ENCODE measurements around the gene SIM2.
A peak's percentile ranks its signal among the peaks of the same experiment; 100 is the strongest.

SIM2 gene

GRCh38 chr21:36773995-36774394, 75.1 kb downstream of the SIM2 start:
- no peak for TF ChIP-seq GATA1 (IDR thresholded peaks at IDR 0.05; ENCODE audit: low read depth, low read length)
- TF ChIP-seq POLR2A (IDR thresholded peaks at IDR 0.05; ENCODE audit: low read length): no peak

DNA sequence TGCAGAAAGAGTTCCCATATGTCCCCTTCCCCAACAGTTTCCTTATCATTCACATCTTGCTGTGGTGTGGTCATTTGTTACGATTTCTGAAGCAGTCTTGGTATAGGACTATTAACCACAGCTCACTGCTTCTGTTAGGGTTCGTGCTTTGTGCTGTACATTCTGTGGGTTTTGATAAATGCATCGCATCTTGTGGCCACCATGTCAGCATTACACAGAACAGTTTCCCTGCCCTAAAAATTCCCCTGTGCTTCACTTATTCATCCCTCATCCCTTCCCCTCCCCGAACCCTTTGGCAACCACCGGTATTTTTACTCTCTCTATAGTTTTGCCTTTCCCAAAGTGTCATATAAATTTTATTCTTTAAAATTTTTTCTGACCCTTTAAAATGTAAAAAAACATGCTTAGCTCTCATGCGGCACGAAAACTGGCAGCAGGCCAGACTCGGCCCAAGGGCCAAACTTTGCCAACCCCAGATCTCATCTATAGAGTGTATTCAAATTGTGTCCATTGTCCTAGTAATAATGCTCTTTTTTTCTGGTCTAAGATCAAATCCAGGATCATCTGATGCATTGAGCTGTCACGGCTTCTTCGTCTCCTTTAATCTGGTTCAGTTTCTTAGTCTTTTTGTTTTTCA, 78.2 kb downstream of the SIM2 start:
- TF ChIP-seq GATA1 (IDR thresholded peaks at IDR 0.05; ENCODE audit: low read depth, low read length) (no peak), POLR2A (IDR thresholded peaks at IDR 0.05; ENCODE audit: low read length) (no peak)
- DNase-seq: no peak

More at GRCh38 chr21:36773995-36774394, 75.1 kb downstream of the SIM2 start:
- DNase-seq: no peak

- TF ChIP-seq POLR2A (IDR thresholded peaks at IDR 0.05; ENCODE audit: low read length) (no peak), GATA1 (IDR thresholded peaks at IDR 0.05; ENCODE audit: low read depth, low read length) (no peak)
- DNase-seq: no peak
Measured at GRCh38 chr21:36780861-36781260, 81.9 kb downstream of the SIM2 start.

- TF ChIP-seq GATA1 (IDR thresholded peaks at IDR 0.05; ENCODE audit: low read depth, low read length): no peak
- no peak for TF ChIP-seq POLR2A (IDR thresholded peaks at IDR 0.05; ENCODE audit: low read length)
- no peak for DNase-seq
Measured at GRCh38 chr21:36783612-36784374, 84.9 kb downstream of the SIM2 start.

GRCh38 chr21:36784947-36785346, 86.0 kb downstream of the SIM2 start:
- no peak for DNase-seq
- TF ChIP-seq GATA1 (IDR thresholded peaks at IDR 0.05; ENCODE audit: low read depth, low read length) (no peak), POLR2A (IDR thresholded peaks at IDR 0.05; ENCODE audit: low read length) (no peak)

DNA sequence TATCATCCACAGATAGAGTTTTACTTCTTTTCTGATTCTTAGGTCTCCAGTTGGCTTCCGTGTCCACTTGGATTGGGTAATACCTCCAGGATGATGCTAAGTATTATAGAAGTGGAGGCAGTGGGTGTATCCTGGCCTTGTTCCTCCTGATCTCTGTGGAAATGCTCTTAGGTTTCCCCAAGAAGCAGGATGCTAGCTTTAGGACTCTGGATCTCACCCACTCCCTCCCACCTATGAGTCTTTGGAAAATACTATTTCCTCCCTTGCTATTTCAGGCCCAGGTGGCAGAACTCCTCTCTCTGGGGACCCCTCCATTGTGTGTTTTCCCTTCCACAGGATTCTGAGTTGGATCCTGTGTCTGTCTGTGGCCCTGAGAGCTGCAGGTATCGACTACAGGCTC, 86.7 kb downstream of the SIM2 start:
- TF ChIP-seq POLR2A (IDR thresholded peaks at IDR 0.05; ENCODE audit: low read length) (no peak), GATA1 (IDR thresholded peaks at IDR 0.05; ENCODE audit: low read depth, low read length) (no peak)
- no peak for DNase-seq

DNA sequence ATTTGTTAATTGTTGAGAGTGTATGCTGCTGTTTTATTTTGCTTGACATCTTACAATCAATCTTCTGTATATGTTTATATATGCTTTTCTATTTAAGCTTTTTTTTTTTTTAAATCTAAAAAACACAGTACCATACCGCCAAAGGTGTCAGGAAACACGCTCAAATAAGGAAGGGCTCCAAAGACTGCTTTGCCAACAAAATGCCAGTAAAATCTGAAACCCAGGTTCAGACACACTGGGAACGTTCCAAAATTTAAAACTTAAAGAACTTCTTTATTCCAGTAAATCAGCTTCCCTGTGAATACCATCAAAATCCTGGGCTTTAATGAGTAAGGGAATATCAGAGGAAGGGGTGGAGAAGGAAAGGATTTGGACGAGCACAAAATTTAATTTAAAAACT, 87.3 kb downstream of the SIM2 start:
- no peak for TF ChIP-seq POLR2A (IDR thresholded peaks at IDR 0.05; ENCODE audit: low read length)
- no peak for TF ChIP-seq GATA1 (IDR thresholded peaks at IDR 0.05; ENCODE audit: low read depth, low read length)
- DNase-seq: no peak

DNA sequence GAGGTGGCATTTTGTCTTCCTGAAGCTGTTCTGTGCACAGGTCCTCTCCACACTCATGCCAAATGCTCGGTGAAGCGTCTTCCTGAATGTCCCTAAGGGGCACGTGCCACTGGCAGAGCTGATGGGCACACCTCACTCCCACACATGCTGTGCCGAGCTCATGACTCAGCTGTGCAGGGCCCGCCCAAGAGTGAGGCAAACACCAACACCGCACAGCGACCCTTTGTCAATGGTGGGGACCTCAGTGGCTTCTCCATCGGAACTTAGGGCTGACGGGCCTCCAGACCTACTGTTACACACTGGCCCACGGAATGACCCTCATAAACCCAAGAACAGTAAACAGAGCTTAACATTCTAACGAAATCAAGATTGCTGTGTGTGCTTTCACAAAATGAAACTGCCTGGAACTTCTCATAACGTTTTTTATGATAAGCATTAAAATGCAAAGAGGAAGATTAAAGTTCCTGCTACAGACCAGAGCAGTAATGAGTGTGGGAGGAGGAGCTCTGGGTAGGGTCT, 89.3 kb downstream of the SIM2 start:
- TF ChIP-seq GATA1 (IDR thresholded peaks at IDR 0.05; ENCODE audit: low read depth, low read length): no peak
- TF ChIP-seq POLR2A (IDR thresholded peaks at IDR 0.05; ENCODE audit: low read length): peak; percentile 25
- DNase-seq: no peak

- TF ChIP-seq POLR2A (IDR thresholded peaks at IDR 0.05; ENCODE audit: low read length): no peak
- TF ChIP-seq GATA1 (IDR thresholded peaks at IDR 0.05; ENCODE audit: low read depth, low read length): no peak
- DNase-seq: no peak
Measured at GRCh38 chr21:36790616-36791015, 91.7 kb downstream of the SIM2 start.

DNA sequence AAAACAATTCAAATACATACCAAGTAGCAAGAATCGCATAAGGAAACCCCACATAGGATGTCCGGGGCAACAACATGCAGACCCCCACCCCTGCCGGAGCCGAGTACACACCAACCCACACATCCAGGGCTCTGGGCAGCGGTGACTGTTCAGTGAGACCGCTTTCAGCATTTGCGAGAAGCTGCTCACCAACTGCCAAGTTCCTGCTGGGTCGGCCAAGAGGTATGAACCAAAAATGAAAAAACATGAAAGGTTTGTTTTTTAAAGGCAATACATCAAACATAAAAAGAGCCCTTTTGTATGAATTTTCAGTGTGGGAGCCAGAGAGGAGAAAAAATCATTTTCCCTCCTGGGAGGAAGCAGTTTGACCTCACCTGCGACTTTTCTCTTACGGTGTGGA, 92.3 kb downstream of the SIM2 start:
- no peak for DNase-seq
- TF ChIP-seq POLR2A (IDR thresholded peaks at IDR 0.05; ENCODE audit: low read length): no peak

GRCh38 chr21:36791695-36792470, 93.0 kb downstream of the SIM2 start:
- TF ChIP-seq GATA1 (IDR thresholded peaks at IDR 0.05; ENCODE audit: low read depth, low read length) (no peak), POLR2A (IDR thresholded peaks at IDR 0.05; ENCODE audit: low read length) (no peak)

GRCh38 chr21:36792505-36792967, 93.6 kb downstream of the SIM2 start:
- TF ChIP-seq POLR2A (IDR thresholded peaks at IDR 0.05; ENCODE audit: low read length) (no peak), GATA1 (IDR thresholded peaks at IDR 0.05; ENCODE audit: low read depth, low read length) (no peak)
- no peak for DNase-seq

More at GRCh38 chr21:36791695-36792470, 93.0 kb downstream of the SIM2 start:
- no peak for DNase-seq

- no peak for DNase-seq
- TF ChIP-seq GATA1 (IDR thresholded peaks at IDR 0.05; ENCODE audit: low read depth, low read length): no peak
- TF ChIP-seq POLR2A (IDR thresholded peaks at IDR 0.05; ENCODE audit: low read length): no peak
Measured at GRCh38 chr21:36796070-36796469, 97.2 kb downstream of the SIM2 start.

- DNase-seq: no peak
- TF ChIP-seq GATA1 (IDR thresholded peaks at IDR 0.05; ENCODE audit: low read depth, low read length): no peak
- TF ChIP-seq POLR2A (IDR thresholded peaks at IDR 0.05; ENCODE audit: low read length): no peak
Measured at GRCh38 chr21:36798491-36798890, 99.6 kb downstream of the SIM2 start.

Data from erythroblast (primary cell).